Stimulated activated CD8-positive, alpha-beta memory T cell treated with anti-CD3 and anti-CD28 coated beads, Interleukin-4, amount 100 ng/mL, for 4 hours (primary cell): ENCODE data around the gene HOXA9.

ENCODE experiments used
- DNase-seq, 2 donors: peaks; one replicate each; pipeline ENCODE4 v3.0.0-alpha.2; 2020; ENCODE audit warnings: low read depth in 2 of 2, low spot score in 1 of 2

The HOXA9 gene

DNA sequence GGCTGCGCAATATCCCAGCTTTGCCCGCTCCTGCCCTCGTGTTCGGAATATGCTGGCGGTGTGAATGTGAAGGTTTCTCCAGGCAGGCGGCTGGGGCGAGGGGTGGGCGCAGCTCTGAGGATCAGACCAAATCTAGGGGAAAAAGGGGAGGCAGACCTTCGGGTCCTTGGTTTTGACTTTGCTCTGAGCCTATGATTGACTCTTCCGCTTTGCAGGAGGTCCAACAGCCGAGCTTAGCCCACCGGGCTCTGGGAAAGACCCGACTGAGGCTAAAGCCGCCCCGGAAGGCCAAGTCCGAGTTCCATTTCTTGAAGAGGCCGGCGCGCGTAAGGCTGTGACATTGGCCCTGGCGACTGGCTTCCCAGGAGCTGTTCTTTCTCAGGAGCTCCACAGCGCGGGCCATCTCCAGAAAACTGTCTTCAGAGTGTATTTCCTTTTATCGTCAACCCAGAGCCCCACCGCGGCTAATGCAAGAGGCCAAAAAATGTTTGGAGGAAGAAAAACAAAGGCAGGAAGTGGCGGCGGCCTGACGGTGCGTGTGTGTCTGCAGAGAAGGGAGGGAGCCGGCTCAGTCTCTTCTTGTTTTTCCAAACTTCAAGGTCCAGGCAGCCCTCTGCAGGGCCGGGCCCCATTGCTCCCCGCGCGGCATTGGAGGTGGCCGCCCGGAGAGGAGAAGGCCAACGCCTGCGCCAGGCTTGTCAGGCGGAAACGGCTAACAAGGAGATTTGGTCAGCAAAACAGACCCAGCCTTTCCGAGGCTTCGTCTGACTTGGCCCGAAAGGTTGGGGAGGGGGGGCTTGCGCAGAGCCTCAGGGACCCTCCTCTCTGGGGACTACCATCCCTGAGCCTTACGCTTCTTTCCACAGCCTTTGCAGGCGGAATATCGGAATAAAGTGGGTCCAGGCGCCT lies 23.3 kb upstream of the HOXA9 start:
- DNase-seq, result no peak

GRCh38 chr7:27187475-27188385 lies 22.4 kb upstream of the HOXA9 start:
- DNase-seq, result no peak

DNA sequence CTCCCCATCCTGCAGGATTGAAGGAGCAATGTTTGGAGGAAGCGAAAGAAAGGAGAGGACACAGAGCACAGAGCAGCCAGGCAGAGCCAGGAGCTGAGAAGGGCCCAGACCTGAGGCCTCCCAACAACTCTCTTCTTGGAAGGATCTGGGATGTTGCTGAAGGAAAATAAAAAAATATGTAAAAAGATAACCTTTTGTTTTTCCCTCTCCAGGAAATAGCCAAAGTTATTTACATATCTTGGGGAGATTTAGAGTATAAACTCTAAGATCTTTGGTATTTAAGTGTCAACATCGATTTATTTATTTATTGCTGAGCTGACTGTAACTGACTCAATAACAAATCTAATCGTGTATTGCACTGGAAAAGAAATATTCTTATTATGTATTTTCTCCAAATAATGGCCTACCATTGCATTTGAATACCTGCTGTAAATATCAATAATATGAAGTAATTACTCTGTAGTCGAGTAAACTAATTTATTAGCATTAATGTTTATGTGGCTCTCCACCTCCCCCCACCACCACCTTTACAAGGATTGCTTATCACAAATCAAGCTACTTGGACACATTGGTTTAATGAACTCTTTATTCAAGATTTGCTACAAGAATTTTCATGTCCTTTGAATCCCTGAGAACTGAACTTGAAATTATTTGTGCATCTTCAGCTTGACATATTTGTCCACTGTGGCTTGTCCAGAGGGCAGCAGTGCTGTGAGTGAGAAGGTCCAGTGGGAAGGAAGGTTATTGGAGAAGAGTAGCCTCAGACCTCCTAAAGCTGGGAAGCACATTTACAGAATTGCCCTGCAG lies 21.5 kb upstream of the HOXA9 start:
- no peak for DNase-seq

- DNase-seq, result no peak
These were observed 20.7 kb upstream of the HOXA9 start for GRCh38 chr7:27185854-27186667.

GRCh38 chr7:27185013-27185853 lies 19.9 kb upstream of the HOXA9 start, which contains the start of gene HOXA11:
Gene HOXA11 (minus strand): TSS chr7:27185232. CDS start chr7:27185144, 88 bp downstream.
- DNase-seq, result no peak

GRCh38 chr7:27184337-27185012 lies 19.1 kb upstream of the HOXA9 start:
- DNase-seq, result no peak

- DNase-seq, result no peak
These were observed 18.5 kb upstream of the HOXA9 start for GRCh38 chr7:27183682-27184336.

DNA sequence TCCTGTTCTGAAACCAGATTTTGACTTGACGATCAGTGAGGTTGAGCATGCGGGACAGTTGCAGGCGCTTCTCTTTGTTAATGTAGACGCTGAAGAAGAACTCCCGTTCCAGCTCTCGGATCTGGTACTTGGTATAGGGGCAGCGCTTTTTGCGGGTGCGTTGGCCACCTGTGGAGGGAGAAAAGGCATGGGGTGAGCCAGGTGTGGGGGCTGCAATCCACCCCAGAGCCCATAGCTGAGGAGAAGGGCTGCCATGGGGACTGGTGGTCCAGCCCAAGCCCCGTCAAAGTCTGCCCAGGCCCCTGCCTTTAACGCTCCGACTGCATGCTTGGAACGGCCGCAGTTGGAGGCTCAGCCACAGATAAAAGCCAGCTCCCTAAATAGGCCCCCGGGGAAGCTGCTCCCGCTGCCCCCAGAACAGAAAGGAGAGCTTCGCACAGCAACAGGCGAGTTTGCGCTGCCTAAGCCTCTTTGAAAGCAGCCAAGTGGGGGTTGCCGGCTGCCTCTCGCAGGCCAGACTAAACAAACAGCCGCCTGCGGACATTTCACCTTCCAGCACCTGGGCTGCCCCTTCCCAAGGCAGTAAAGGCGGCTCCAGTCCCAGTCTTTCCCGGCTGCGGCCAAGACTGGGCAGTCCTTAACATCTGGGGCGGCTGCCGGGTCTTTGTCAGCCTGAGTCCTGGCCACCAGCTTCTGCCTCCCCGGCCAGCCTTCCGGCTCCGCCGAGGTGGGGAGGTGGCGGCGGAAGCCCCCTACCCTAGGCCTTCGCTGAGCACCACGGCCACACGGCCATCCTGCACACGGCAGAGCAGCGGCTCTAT lies 17.7 kb upstream of the HOXA9 start:
- no peak for DNase-seq

GRCh38 chr7:27182285-27182841 lies 17.0 kb upstream of the HOXA9 start:
- no peak for DNase-seq

- DNase-seq, result no peak
These were observed 16.5 kb upstream of the HOXA9 start for GRCh38 chr7:27181795-27182275.

DNA sequence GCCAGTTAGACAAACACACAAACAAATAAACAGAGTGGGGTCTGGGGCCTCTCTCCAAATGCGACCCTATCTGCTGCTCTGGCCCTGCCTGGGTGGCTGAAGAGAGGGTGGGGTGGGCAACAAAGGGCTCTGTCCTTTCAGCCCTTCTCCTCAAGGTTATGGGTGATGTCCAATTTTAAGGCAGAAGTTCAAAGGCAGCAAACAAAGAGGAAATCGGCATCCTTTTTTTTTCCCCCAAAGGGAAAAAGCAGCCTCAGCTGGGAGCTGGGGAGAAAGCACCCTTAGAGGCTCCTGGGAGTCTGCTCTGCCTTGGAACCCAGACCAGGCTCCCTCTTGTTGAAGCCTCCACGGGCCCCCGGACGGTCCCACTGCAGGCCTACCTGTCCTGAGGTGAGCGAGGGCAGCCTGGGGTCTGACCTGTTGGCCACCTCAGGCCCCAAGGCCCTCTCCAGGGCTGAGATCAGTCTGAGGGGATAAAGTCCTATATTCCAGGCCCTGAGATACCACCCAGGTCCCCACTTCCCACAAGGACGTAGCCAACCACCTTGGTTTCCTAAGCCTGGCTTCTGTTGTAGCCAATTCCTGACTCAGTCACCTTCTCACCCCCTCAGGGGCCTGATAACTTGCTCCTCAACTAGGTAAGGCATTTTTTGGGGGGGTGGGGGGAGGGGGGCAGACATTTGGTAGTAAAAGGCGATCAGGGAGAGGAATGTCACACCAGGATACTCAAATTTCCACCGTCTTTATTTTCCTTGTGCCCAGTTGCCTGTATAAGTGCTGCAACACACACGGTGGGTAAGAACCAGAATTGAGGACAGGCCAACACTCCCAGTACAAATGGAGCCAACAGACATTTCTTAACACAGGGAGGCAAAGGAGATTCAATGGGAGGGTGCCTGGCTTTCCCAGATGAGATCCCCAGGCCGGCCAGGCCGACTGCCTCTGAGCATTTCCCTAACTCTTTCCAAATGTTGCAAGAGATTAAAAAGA lies 15.4 kb upstream of the HOXA9 start:
- no peak for DNase-seq

DNA sequence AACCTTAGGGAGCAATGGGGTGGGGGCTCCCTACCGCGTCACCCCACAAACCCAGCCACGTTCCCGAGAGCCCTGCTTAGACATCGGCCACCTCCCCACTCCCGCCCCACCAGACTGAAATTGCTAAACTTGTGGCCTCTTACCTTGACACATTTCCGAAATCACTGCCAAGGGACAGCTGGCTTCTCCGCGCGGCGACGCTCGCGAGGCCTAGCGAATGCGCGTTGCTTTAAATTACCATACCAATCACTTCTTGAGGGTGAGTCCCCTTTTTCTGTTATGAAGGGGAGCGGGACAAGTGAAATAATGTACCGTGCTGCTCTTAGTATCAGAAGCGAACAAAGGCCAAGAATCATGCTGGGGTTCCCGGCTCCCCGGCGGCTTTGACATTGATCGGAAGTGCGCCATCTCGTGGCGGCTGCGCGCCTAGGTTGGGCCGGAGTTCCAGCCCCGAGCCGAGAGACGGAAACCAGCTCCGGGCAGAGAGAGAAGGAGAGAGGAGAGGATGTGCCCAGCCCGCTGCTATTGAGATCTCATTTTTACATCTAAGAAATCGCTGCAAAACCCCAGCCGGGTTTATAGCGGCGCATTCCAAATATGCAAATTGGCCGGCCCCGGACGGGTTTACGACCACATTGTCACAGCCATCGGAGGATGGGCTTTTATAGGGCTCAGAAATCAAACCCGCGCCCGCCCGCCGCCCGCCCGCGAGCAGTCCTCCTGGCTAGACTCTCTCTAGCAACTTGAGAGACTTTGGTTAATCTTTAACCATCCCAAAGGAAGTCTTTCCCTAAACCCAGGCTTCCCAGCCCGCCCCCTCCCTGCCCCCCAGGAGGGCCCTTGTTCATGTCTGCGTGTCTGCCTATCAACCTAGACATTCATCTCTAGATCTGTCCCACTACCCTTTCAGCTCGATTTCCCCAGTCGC lies 14.4 kb upstream of the HOXA9 start:
- DNase-seq, result no peak

GRCh38 chr7:27179030-27179429 lies 13.7 kb upstream of the HOXA9 start:
- no peak for DNase-seq

- no peak for DNase-seq
These were observed 13.0 kb upstream of the HOXA9 start for GRCh38 chr7:27178366-27178765.
